HepG2 (cell line): Measurements from ENCODE around the gene ZNHIT6. TPM values are rescaled to one million over a fixed set of nuclear protein-coding genes. Genes with fewer than 3 reads are reported as not detected.

Experiments
- ASH2L ChIP-seq: fragments of 300-600, 200-600 bp; sonication (generic); IDR thresholded peaks from 2 replicates; pipeline ENCODE4 v1.7.0; 2017; ENCODE audit warnings: low read depth, mild to moderate bottlenecking, moderate library complexity, mixed read lengths, low read length; ENCODE audit not compliant: insufficient read length
- CREB1 ChIP-seq, 2 experiments: fragments of 450-650 bp in 1 of 2; IDR thresholded peaks; 2 replicates each; pipeline ENCODE4 v1.6.1; 2016 to 2017; ENCODE audit warnings: control low read depth in 1 of 2, mild to moderate bottlenecking in 1 of 2, missing compliant biosample characterization in 1 of 2, missing genetic modification characterization in 1 of 2
- FOXO1 ChIP-seq: sonication (generic); formaldehyde crosslinking; IDR thresholded peaks from 2 replicates; pipeline ENCODE4 v1.4.0; 2020; ENCODE audit warnings: missing genetic modification reagents
- HIVEP1 ChIP-seq: sonication (generic); formaldehyde crosslinking; IDR thresholded peaks from 2 replicates; pipeline ENCODE4 v1.4.0; 2020; ENCODE audit warnings: mild to moderate bottlenecking, missing genetic modification reagents
- IKZF5 ChIP-seq: IDR thresholded peaks from 2 replicates; pipeline ENCODE4 v1.6.1; 2018; ENCODE audit warnings: missing genetic modification reagents, mild to moderate bottlenecking, missing compliant biosample characterization
- PHF21A ChIP-seq: sonication (generic); formaldehyde crosslinking; IDR thresholded peaks from 2 replicates; pipeline ENCODE4 v1.5.0; 2020; ENCODE audit warnings: mild to moderate bottlenecking, missing genetic modification reagents
- RFXAP ChIP-seq: sonication (generic); formaldehyde crosslinking; IDR thresholded peaks from 2 replicates; pipeline ENCODE4 v1.4.0; 2020; ENCODE audit warnings: missing genetic modification reagents, borderline replicate concordance
- SP4 ChIP-seq: sonication (generic); formaldehyde crosslinking; IDR thresholded peaks from 2 replicates; pipeline ENCODE4 v1.8.1; 2023; ENCODE audit warnings: mild to moderate bottlenecking, missing genetic modification reagents
- STAG1 ChIP-seq: sonication (generic); formaldehyde crosslinking; IDR thresholded peaks from 2 replicates; pipeline ENCODE4 v1.4.0; 2020; ENCODE audit warnings: missing genetic modification reagents
- TAF1 ChIP-seq: sonication (generic); formaldehyde crosslinking; IDR thresholded peaks from 2 replicates; pipeline ENCODE4 v1.4.0; 2020; ENCODE audit warnings: missing genetic modification reagents
- TBX3 ChIP-seq: fragments of 450-650 bp; IDR thresholded peaks from 2 replicates; pipeline ENCODE4 v1.6.1; 2017; ENCODE audit warnings: antibody characterized with exemption, mild to moderate bottlenecking, inconsistent platforms, borderline replicate concordance
- TCF7 ChIP-seq: sonication (generic); IDR thresholded peaks from 2 replicates; pipeline ENCODE4 v1.6.1; 2016; ENCODE audit warnings: antibody characterized with exemption, low read depth
- TIGD3 ChIP-seq: sonication (generic); formaldehyde crosslinking; IDR thresholded peaks from 2 replicates; pipeline ENCODE4 v1.5.1; 2020; ENCODE audit warnings: mild to moderate bottlenecking, missing genetic modification reagents, borderline replicate concordance
- ZEB1 ChIP-seq: IDR thresholded peaks from 2 replicates; pipeline ENCODE4 v1.6.1; 2012; ENCODE audit warnings: mild to moderate bottlenecking, low read depth, inconsistent platforms; ENCODE audit not compliant: insufficient replicate concordance
- ZNF251 ChIP-seq: sonication (generic); formaldehyde crosslinking; IDR thresholded peaks from 2 replicates; pipeline ENCODE4 v1.9.0; 2021; ENCODE audit warnings: mild to moderate bottlenecking, missing genetic modification reagents
- ZNF281 ChIP-seq: sonication (generic); formaldehyde crosslinking; IDR thresholded peaks from 2 replicates; pipeline ENCODE4 v1.4.0; 2020; ENCODE audit warnings: missing genetic modification reagents, borderline replicate concordance
- ZNF616 ChIP-seq: sonication (generic); formaldehyde crosslinking; IDR thresholded peaks from 2 replicates; pipeline ENCODE4 v1.5.0; 2020; ENCODE audit warnings: low read depth, mild to moderate bottlenecking, missing genetic modification reagents
- ZNF784 ChIP-seq: sonication (generic); formaldehyde crosslinking; IDR thresholded peaks from 2 replicates; pipeline ENCODE4 v1.5.1; 2020; ENCODE audit warnings: missing genetic modification reagents, mild to moderate bottlenecking, borderline replicate concordance
- polyA plus RNA-seq, 8 experiments: library from polyadenylated mRNA; depleted of rRNA in 3 of 8; stranded (reverse) in 7 of 8; unstranded in 1 of 8; fragments of >200 nt; fragmentation: Illumina TruSeq in 4 of 8; extraction: Trizol in 4 of 8; gene quantifications; 2 replicates each; pipeline versions ENCODE4 v1.2.1 to v1.2.3, GENCODE V29; 2011 to 2016; ENCODE audit warnings: low read depth in 4 of 8, missing spikeins in 1 of 8, mixed read lengths in 1 of 8; ENCODE audit not compliant: insufficient read depth in 1 of 8
- total RNA-seq, 5 experiments: library from RNA; depleted of rRNA; stranded (reverse); fragments of >200 nt; fragmentation: Illumina TruSeq; extraction: Trizol; gene quantifications; 2 replicates each; pipeline ENCODE4 v1.2.3, GENCODE V29; 2016; ENCODE audit warnings: low read depth in 1 of 5

ZNHIT6 gene
- total and polyA plus RNA-seq, 2 of the 13 experiments (the other 11 are each of a cell fraction or from before 2014, with no cell fraction given) = 6.0 to 15.2 TPM

- peak; percentile 79; the same call in 1 of the 2 replicates for TF ChIP-seq TIGD3 (CRISPR knock-in tag)
- peak; percentile 16 for TF ChIP-seq STAG1 (CRISPR knock-in tag)
- peak; percentile 25; the same call in 1 of the 2 replicates for TF ChIP-seq SP4 (CRISPR knock-in tag)
- no peak for TF ChIP-seq ZEB1
- peak; percentile 88 for TF ChIP-seq PHF21A (CRISPR knock-in tag)
- peak; percentile 79 for TF ChIP-seq ASH2L
- TF ChIP-seq TBX3 = 0 out of 2 replicates have a peak, but pooled peaks have one; percentile 40
- no peak; the same call in 1 of the 2 replicates for TF ChIP-seq ZNF281 (CRISPR knock-in tag)
- peak; percentile 27; the same call in 1 of the 2 replicates for TF ChIP-seq FOXO1
- no peak; the same call in 1 of the 2 replicates for TF ChIP-seq ZNF616 (CRISPR knock-in tag)
- TF ChIP-seq RFXAP (CRISPR knock-in tag) = peak; percentile 76; the same call in 1 of the 2 replicates
- peak; percentile 60; the same call in 1 of the 2 replicates for TF ChIP-seq CREB1 (IDR thresholded peaks at IDR 0.05)
- TF ChIP-seq CREB1 (CRISPR knock-in tag; IDR thresholded peaks at IDR 0.05) = peak; percentile 93
- peak; percentile 64; the same call in 1 of the 2 replicates for TF ChIP-seq HIVEP1 (CRISPR knock-in tag)
- TF ChIP-seq TCF7 = no peak
- TF ChIP-seq TAF1 (CRISPR knock-in tag) = peak; percentile 61
- TF ChIP-seq IKZF5 (CRISPR knock-in tag) = peak; percentile 85
- no peak for TF ChIP-seq ZNF251
- 0 out of 2 replicates have a peak, but pooled peaks have one; percentile 35 for TF ChIP-seq ZNF784
These were observed at the start of gene ZNHIT6 (continued) for GRCh38 chr1:85707990-85708828.
